GM21717 (cell line): ENCODE data around the gene NLGN1.
"Not testable (repeated sequence)": the region's sequence is repeated elsewhere in the genome, so short reads cannot be mapped to it uniquely, and the experiment has no call there.

Experiments used
- ATAC-seq: cut with Tn5 transposase; IDR thresholded peaks from one replicate; pipeline ENCODE4 v1.9.1; 2021; ENCODE audit warnings: mild to moderate bottlenecking, moderate library complexity; ENCODE audit not compliant: unreplicated experiment

The NLGN1 gene

GRCh38 chr3:173552526-173552925 is 155.0 kb downstream of the NLGN1 start:
- ATAC-seq, result no peak

GRCh38 chr3:173553635-173554280 is 156.2 kb downstream of the NLGN1 start:
- no peak for ATAC-seq

- no peak for ATAC-seq
Measured at GRCh38 chr3:173556546-173556945, 159.0 kb downstream of the NLGN1 start.

GRCh38 chr3:173567997-173568396 is 170.5 kb downstream of the NLGN1 start:
- no peak for ATAC-seq

- no peak for ATAC-seq
Measured at GRCh38 chr3:173568623-173569022, 171.1 kb downstream of the NLGN1 start.

- no peak for ATAC-seq
Measured at GRCh38 chr3:173583496-173583895, 186.0 kb downstream of the NLGN1 start.

- no peak for ATAC-seq
Measured at GRCh38 chr3:173584093-173584837, 186.7 kb downstream of the NLGN1 start.

DNA sequence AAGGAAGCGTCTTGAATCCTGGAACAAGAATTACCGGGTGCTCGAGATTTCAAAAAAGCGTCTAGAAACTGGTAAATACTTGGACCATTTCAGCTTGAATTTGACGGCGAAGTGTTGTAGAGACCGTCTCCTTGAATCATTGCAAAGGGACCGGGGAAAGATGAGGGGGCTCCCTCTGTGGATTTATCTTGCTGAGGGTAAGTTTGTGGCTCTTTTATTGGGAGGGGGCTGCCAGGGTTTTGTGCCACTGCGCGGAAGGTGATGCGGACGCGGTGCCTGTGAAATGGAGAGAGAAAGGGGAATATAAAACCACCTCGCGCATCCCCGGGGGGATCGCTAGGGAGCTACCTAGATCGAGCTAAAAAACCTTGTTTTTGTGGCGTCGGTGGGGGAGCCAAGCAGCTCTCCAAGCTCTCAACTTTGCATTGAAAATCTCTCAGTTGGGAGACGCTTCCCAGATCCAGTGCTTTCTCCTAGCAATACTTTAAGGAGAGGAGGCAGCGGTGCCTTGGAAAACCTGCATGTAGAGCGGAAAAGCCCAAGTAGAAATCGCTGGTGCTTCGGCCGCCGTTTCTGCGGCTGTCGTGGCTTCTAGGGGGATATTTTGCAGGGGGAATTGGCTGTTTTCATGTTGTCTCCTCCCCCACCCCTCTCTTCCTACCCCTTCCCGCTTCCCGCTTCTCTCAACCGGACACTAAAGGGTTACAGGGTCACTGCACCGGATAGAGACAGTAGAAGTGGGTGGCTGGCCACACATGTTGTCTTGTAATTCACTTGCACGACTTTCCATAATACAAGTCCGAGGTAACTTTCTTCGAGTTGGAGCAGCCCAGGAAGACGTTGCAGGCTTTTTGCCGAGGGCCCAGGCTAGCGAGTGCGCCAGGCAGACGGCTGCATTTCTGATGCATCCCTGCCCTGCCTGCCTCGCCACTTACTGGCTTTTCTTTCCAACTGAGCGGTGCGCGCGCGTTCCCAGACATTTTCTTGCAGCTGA is 187.6 kb downstream of the NLGN1 start:
- no peak for ATAC-seq

- ATAC-seq, result no peak
Measured at GRCh38 chr3:173586166-173586565, 188.6 kb downstream of the NLGN1 start.

GRCh38 chr3:173587055-173587454 is 189.5 kb downstream of the NLGN1 start:
- no peak for ATAC-seq

DNA sequence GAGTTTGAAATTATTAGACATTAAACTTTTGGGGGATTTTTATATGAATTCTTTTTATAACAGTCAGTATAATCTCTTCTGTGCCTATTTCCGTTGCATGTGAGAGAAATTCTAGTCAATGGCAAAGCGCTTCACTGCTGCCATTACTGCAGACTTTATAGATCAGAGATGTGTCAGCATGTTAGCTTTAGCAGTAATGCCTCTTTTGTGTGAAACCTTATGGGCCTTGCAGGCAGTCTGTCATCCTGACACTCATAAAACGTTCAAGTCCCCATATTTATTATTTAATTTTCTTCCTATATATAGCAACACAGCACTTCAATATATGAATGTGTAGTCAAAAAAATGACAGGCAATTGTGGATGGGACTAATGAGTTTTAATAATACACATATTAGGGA is 191.0 kb downstream of the NLGN1 start:
- ATAC-seq, result no peak

GRCh38 chr3:173589116-173589515 is 191.6 kb downstream of the NLGN1 start:
- no peak for ATAC-seq

- no peak for ATAC-seq
Measured at GRCh38 chr3:173591401-173591800, 193.9 kb downstream of the NLGN1 start.

DNA sequence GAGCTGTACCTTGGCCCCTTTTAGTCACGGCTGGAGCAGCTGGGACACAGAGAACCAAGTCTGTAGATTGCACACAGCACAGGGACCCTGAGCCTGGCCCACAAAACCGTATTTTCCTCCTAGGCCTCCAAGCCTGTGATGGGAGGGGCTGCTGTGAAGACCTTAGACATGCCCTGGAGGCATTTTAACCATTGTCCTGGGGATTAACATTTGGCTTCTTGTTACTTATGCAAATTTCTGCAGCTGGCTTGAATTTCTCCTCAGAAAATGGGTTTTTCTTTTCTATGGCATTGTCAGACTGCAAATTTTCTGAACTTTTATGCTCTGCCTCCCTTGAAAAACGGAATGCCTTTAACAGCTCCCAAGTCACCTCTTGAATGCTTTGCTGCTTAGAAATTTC is 197.3 kb downstream of the NLGN1 start:
- not testable (repeated sequence) for ATAC-seq

- no peak for ATAC-seq
Measured at GRCh38 chr3:173599673-173600072, 202.1 kb downstream of the NLGN1 start.

DNA sequence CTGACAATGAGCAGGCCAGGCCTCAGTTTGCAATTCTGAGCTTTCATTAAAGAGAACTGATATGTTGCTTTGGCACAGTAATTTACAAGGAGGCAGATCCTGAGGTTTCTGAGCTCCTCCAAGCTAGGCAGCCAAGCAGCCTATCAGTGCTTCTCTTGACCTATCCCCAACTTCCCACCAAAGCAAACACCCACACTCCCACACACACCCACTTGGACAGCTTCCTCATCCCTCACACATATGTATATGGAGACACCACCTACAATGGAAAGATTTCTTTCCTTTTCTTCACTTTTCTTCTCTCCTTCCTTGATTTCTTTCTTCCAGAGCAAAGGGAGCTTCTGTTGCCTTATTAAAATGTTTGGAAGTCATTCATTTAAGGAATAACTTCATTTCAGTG is 217.0 kb downstream of the NLGN1 start:
- no peak for ATAC-seq

DNA sequence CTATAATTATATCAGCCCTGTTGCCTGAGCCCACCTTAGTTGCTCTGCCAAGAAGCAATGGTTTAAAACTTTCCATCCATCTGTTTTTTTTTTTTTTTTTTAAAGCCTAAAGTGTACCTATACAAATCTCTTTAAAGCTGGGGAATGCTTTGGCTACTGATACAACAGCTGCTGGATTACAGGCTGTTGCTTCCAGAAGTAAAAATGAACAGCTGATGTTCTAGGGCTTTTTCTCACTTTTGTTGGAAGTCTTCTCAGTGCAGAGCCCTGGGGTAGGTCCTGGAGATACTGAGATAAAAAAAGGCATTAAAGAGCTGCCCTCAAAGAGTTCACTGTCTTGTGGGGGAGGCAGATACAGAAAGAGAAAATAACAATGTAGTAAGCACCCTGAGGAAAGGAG is 218.1 kb downstream of the NLGN1 start:
- no peak for ATAC-seq

GRCh38 chr3:173617490-173617889 is 219.9 kb downstream of the NLGN1 start:
- ATAC-seq, result no peak

DNA sequence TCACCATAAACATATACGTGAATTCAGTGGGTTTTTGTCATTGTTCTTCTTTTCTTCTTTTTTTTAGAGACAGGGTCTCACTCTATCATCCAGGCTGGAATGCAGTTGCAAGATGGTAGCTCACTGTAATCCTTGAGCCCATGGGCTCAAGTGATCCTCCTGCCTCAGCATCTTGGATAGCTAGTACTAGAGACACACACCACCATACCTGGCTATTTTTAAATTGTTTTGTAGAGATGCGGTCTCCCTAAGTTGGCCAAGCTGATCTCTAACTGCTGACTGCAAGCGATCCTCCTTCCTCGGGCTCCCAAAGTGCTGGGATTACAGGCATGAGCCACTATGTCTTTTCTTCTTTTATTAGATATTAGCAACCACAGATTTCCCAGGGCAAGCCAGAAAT is 220.6 kb downstream of the NLGN1 start:
- ATAC-seq, result no peak

- ATAC-seq, result no peak
Measured at GRCh38 chr3:173618703-173619102, 221.2 kb downstream of the NLGN1 start.

GRCh38 chr3:173622166-173622565 is 224.6 kb downstream of the NLGN1 start:
- ATAC-seq, result no peak
